Measurements from ENCODE around the gene VWF.

DNA sequence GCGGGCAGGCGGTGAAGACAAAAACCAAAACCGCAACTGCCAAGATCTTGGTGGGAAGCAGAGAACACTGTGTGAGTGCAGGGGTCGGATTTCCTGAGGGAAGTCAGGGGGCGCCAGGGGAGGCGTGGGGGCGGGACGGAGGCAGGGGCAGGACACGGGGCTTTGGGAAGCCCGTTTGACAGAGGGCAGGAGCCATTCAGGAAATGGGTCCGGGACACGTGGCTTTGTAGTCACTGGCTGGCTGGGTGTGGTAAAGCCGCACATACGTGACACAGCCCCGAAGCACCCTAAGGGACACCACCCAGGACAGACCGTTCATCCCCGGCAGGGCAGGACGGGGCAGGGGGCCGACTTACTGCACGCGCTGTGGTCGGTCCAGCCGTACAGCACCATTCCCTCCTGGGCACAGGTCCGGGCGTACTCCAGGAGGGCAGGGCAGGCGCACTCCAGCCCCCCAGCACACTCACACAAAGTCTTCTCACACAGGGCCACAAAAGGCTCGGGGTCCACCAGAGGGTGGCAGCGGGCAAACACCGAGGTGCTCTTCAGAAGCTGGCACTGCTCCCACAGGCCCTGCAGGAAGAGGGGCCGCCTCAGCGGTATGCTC lies 49.4 kb downstream of the VWF start:
- no peak for TF ChIP-seq ZNF563 (CRISPR knock-in tag; IDR thresholded peaks at IDR 0.05)
- no peak for TF ChIP-seq NFE2L1 (CRISPR knock-in tag; IDR thresholded peaks at IDR 0.05; ENCODE audit: borderline replicate concordance)
- no peak for TF ChIP-seq ZNF670 (CRISPR knock-in tag; IDR thresholded peaks at IDR 0.05; ENCODE audit: borderline replicate concordance)
- no peak for TF ChIP-seq POLR2A (IDR thresholded peaks at IDR 0.05; ENCODE audit: insufficient read depth in 1 of 2, low read depth in 2 of 2, low read length in 2 of 2)
- no peak for TF ChIP-seq NRL (CRISPR knock-in tag; IDR thresholded peaks at IDR 0.05; ENCODE audit: borderline replicate concordance)
- no peak for TF ChIP-seq ZNF75D (CRISPR knock-in tag; IDR thresholded peaks at IDR 0.05; ENCODE audit: borderline replicate concordance)
- no peak for TF ChIP-seq FOXM1 (CRISPR knock-in tag; IDR thresholded peaks at IDR 0.05)
- no peak for TF ChIP-seq CREM (IDR thresholded peaks at IDR 0.05)
- no peak for TF ChIP-seq CREM (CRISPR knock-in tag; IDR thresholded peaks at IDR 0.05)
- TF ChIP-seq, protein P1, sequence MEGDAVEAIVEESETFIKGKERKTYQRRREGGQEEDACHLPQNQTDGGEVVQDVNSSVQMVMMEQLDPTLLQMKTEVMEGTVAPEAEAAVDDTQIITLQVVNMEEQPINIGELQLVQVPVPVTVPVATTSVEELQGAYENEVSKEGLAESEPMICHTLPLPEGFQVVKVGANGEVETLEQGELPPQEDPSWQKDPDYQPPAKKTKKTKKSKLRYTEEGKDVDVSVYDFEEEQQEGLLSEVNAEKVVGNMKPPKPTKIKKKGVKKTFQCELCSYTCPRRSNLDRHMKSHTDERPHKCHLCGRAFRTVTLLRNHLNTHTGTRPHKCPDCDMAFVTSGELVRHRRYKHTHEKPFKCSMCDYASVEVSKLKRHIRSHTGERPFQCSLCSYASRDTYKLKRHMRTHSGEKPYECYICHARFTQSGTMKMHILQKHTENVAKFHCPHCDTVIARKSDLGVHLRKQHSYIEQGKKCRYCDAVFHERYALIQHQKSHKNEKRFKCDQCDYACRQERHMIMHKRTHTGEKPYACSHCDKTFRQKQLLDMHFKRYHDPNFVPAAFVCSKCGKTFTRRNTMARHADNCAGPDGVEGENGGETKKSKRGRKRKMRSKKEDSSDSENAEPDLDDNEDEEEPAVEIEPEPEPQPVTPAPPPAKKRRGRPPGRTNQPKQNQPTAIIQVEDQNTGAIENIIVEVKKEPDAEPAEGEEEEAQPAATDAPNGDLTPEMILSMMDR (CRISPR knock-in tag; IDR thresholded peaks at IDR 0.05): no peak
- TF ChIP-seq ZNF232 (CRISPR knock-in tag; IDR thresholded peaks at IDR 0.05; ENCODE audit: borderline replicate concordance): no peak
- TF ChIP-seq, protein P2, sequence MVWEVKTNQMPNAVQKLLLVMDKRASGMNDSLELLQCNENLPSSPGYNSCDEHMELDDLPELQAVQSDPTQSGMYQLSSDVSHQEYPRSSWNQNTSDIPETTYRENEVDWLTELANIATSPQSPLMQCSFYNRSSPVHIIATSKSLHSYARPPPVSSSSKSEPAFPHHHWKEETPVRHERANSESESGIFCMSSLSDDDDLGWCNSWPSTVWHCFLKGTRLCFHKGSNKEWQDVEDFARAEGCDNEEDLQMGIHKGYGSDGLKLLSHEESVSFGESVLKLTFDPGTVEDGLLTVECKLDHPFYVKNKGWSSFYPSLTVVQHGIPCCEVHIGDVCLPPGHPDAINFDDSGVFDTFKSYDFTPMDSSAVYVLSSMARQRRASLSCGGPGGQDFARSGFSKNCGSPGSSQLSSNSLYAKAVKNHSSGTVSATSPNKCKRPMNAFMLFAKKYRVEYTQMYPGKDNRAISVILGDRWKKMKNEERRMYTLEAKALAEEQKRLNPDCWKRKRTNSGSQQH (CRISPR knock-in tag; IDR thresholded peaks at IDR 0.05; ENCODE audit: low read depth): no peak
- no peak for TF ChIP-seq MAFG (CRISPR knock-in tag; IDR thresholded peaks at IDR 0.05)

Measured in HepG2 (cell line).